ENCODE data around the gene SLIT3.

The SLIT3 gene

DNA sequence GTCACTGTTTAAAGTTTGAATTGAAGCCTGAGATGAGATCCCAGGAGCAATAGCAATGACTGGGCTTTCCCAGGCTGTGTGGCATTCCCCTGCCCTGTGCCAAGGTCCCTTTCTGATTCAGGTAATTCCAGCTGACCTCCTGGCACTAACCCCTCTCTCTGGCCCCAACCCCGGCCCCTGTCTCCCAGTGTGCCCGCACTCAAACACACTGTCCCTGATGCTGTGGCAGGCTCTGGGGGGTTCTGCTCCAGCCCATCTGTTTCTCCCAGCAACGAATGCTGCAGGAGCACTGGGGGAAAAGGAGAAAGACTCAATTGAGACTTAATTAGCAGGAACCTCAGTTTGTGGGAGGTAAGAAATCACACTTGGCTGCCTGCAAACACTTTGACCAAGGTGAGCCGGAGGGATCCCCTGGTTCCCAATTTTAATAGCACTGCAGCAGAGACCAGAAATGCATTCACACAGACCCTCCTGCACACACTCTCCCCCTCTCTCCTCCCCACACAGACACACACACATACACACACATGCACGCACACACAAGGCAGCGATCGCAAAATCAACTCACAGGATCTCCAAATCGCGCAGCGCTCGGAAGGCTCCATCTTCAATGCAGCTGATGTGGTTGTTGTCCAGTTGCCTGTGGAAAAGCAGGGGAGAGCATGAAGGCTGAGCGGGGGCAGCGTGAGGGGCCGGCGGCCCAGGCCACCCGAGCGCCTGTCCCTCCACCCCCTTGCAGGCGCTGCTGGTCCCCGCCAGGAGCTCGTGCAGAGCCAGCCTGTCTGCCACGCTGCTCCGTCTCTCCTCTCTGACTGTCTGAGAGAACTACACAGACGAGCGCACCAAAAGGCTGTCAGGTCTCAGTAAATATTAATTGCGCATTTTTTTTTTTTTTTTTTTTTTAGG, 456.7 kb downstream of the SLIT3 start:
- DNase-seq: no peak

DNA sequence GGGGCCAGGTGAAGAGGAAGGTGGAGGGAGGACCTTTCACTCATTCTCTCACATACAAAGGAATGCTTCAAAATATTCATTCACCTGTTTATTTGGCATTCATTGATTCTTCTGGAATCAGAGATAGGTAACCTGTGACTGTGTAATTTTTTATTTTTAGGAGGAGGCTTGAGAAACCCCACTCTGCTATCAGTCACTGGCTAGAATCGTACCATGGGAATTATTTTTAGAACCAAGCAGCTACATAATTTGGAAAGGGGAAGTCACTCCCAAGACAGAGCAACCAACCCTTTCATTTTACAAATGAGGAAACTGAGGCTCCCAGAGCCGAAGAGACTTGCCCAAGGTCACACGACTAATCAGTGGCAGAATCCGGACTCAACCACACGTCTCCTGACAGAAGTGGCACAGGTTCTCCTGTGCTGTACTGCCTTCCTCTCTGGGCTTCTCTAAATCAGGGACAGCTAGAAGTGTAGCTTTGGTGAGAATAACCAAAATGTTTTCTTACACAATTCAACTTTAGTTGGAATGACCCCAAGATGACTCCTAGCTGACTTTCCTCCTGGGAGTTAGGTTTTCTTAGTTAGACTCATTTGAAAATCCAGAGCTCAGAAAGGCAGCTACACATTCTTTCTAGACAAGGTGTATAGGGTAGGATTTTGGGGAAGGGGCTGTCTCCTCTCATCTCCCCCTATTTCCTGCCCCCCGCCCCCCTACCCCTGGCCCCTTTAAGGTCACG, 457.5 kb downstream of the SLIT3 start:
- no peak for DNase-seq

DNA sequence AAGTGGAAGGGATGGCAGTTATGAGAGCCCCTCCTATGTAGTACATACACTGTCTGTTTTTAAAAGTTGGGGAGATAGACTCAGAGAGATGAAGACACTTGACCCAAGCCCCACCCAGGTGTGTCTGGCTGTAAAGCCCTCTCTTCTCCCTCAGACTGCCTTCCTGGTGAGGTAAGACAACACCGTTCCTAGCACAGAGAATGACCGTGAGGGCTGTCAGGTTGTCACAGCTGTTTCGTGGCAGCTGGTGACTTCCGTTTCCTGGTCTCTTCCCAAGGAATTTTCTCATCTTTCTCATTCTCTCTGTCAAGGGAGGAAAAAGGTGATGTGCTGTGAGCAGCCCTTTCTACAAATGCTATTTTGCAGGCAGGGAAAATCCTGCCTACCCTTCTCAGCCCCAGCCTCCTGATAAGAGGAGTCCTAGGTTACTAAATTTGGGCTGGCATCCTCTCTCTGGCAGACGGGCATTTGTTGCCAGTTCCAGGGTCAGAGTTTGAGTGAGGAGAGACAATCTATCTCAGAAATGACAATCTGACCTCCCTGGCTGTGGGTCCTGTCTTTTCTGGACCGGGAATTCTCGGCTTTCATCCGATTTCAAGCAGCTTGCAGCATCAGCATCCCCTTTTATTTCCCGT, 458.3 kb downstream of the SLIT3 start:
- no peak for DNase-seq

DNA sequence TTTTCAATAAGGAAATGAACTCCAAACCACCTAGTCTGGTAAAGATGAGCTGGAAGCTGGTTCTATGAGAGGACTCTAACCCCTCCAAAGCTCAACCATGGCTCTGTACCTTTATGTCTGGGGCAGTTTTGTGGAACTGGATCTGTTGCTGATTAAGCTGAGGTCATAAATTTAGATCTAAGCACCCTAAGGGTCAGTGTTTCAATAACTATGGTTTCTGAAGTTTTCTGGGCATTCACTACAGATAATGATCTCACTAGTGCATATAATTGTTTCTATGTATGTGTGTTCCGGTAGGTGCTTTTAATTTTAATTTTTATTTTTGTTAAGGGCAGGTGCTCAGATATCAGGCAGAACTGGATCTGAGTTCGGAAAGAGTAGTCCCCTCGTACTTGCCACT, 463.1 kb downstream of the SLIT3 start:
- DNase-seq: no peak

DNA sequence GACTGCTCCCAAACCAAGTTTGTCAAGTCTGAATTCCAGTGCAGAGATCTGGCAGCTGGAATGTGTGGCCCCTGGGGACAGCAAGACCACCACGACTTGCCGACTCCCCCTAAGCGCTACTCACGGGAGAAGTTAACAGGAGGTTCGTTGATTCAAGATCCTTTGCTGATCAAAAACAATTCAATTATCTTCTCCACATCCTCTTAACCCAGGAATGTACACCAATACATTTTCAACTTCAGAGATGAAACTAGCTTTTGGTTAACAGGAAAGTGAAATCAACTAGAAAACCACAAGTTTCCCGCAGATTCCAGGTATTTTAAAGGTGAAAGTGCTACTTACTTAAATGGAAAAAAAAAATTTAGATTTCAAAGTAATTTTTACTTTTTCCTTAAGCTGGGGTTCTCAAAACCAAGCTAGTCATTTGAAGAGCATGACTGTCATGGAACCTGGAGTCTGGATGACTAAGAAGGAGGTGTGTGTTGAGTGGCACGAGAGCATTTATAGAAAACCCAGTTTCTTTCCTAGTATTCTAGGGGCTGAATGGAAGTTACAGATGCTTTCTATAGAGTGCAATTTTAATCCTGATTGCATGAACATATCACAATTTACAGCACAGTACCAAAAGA, 464.2 kb downstream of the SLIT3 start:
- DNase-seq: no peak

DNA sequence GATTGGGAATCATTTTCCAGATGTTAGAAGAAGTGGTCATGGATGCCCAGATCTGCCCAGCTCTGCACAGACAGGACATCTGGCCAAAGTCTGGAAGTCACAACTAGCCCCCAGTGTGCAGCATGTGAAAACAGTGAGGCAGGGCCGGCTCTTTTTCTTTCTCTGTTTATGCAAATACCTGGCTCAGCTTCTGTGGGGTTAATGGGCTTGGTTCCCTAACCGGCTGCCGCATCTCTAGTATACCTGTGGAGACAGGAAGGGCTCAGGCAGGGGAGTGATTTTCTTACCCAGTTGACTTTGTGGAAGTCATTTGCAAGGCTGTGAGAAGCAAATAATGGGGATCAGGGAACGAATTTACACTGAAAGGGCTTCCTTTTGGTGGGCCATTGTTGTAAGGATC, 467.0 kb downstream of the SLIT3 start:
- DNase-seq: no peak

DNA sequence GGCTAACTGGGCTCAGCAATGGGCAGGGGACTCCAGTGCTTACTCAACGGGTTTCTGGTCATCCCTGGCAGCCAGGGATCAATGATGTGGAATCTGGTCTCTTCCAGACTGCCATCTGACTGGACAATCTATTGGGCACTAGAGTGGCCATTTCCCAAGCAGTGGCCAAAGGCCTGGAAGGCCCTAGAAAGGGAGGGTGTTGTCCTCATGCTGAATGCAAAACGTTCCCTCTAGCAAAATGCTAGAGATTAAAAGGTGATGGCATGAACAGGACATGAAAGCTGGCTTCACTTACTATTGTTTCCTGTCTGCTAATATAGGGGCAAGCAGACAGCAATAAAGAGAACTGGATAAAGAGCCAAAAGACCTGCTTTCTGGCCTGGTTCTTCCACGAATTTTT, 467.6 kb downstream of the SLIT3 start:
- no peak for DNase-seq

DNA sequence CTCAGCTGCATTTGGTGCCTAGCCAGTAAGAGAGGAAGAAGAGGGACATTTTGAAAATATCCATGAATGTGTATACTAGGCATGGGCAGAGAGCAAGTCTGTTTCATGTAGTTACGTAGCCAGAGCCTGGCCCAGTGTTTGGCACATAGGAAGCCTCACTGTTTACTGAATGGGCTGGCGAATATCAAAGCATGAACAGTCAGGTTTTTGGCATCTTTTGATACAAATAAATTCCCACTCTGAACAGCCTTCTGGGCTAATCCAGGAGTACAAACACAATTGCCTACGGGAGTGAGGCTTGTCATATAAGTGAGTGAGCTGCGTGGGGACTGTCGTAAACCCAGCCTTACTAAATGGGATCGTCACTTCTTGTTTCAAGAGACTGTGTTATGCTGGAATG, 468.6 kb downstream of the SLIT3 start:
- no peak for DNase-seq

DNA sequence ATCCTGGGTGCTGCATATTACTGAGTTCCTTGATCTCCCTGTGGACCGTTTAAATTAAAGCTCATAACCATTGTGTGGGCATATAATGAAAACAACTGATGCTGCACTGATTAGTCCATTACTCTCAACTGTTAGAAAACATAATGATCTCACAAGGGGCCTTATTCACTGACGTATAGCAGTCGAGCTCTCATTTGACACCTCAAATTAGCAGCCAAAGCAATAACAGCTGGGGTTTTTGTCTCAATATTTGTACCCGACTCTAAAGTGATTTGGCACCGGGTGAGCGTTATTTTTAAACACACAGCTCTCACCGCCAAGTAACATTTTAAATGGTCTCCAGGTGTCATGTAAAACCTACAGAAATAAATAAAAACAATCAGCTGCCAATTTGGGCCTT, 469.6 kb downstream of the SLIT3 start:
- DNase-seq: no peak

DNA sequence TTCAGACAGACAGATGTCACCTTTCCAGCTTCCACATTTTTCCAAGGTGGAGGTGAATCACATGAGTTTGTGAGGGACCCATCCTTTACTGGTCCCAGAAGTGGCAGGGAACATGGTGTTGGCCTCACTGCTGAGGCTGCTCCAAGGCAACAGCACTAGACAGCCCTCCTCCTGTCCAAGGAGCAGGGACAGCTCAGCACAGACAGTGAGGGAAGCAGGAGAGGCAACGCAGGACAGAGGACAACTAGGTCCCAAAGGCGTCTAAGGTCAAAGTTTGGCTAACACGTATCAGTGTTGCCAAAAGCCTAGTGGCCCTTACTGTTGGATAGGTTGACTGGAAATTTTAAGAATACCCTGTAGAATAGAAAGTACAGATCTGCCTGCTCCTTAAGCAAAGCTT, 470.1 kb downstream of the SLIT3 start:
- DNase-seq: no peak

DNA sequence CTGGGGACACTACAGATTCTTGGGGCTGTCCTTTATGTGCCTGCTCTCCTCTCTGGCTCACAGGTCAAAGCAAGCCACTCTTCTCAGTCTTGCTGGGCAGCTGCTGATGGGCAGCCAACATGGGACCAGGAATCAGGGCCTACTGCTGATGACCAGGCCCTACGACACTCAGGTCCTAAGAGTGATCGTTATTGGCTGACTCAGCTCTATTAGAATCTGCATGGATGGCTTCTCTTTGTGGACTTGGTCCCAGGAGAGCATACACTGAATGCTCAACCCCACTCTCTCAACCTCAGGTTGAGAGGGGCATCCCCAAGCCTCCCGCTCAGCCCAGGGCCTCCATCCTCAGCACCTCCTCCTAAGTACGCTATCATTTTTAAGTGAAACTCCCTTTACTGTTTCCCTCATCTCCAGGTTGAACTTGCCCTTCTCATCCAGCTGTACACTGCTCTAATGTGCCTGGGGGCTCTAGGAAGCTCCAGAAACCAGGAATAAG, 471.0 kb downstream of the SLIT3 start:
- no peak for DNase-seq

DNA sequence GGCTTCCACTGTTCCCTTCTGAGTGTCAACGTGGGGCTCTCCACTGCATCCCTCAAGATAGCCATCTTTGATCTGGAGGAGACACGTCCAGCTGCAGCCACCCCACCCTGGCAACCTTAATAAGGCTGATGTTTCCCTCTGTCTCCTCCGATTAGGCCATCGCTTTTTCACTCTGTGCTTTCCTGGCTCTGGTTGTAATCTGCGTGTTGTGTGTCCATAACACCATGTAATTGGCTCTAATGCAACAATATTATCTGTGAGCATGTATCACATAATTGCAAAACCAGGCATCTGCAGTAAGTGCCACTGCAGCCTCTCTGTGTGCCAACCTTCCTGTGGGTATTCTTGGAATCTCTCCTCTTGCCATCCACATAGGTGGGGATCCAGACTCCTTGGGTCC, 471.9 kb downstream of the SLIT3 start:
- no peak for DNase-seq

DNA sequence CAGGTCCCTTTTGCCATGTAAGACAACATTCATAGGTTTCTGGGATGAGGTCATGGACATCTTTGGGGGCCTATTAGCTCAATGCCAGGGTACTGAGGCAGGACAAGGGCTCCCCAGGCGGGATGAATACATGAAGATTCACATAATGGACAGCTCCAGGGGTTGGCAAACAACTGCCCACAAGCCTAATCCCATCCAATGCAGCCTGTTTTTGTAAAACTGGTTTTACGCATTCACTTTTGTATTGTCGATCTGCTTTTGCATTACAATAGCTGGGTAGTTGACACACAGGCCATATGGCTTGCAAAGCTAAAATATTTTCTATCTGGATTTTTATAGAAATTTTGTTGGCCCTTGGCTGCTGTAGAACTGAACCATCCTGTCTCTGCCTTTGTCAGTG, 473.3 kb downstream of the SLIT3 start:
- DNase-seq: no peak

DNA sequence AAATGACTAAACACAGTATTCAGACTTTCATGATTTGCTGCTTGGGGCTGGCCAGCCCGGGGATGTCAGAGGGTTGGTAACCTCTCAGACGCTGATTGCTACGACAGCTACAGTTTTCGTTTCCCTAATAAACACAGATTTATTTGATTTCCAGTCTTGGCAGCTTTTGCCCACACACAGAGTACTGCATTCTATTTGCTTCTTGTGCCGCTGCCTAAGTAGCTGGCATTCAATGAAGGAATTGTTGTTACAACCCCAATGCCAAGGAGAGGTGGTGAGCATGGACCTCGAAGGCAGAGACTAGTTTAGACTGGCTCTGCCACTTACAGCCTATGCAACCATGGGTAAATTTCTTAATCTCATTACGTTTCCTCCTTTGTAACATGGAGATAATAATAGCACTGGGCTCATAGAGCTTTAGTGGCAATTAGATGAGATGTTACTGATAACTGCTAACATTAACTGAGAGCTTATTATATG, 474.7 kb downstream of the SLIT3 start:
- no peak for DNase-seq

DNA sequence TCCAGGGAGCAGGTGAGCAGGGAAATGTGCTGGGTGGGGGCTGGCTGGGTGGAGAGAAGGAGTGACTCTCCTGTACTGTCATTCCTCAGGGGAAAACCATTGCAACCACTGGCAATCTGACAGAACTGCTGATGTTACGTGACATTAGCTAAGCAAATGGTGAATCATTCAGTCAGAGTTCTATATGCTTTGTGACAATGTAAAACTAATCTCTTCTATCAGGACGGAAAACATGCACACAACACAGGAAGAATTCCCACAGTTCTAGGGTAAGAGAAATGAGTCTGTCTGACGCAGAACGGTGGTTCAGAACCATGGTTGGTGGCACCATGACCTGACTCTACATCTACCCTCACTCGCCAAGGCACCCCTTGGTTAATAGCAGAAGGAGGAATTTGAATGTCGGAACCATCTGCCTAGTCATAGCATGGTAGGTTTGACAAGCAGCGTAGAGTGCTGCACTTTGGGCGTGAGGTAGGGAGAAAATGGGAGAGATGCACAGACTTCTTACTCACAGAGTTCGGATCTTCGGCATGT, 478.1 kb downstream of the SLIT3 start:
- DNase-seq: no peak

DNA sequence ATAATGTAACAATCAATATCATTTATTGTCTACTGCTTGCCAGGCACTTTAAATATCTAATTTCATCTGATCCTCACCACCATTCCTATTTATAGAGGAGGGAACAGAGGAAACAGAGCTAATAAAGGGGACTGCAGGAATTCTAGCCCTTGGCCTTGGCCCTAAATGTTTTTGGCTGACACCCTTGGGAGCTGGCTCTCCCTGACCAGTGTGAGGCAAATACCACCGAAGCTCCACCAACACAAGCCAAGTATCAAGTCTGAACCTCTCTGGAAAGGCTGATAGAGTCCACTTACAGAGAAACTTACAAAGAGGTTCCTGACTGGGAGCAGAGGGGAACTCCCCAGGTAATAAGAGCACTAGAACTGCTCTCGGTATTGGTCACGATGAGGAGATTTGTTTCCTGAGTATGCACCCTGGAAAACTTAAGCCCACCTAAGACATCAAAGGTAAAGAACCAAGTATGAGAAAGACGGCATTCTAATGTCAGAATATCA, 478.6 kb downstream of the SLIT3 start:
- no peak for DNase-seq

DNA sequence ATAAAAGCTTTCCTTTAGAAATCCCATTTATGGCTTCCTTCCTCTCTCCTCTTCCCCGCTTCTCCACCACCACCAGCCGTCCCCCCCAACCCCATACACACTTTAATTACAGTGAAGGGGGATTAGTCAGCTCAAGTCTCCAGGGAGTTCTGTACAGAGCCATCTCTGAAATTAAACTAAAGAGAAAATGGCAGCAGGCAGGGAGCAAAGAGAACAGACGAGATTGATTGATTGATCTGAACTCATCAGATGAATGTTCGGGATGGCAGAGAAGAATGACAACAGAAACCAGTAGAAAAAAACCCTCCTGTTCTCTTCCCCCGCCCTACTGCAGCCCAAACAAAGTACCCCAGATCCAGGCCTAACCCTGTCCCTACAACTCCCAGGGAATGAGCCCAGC, 480.1 kb downstream of the SLIT3 start:
- DNase-seq: no peak

DNA sequence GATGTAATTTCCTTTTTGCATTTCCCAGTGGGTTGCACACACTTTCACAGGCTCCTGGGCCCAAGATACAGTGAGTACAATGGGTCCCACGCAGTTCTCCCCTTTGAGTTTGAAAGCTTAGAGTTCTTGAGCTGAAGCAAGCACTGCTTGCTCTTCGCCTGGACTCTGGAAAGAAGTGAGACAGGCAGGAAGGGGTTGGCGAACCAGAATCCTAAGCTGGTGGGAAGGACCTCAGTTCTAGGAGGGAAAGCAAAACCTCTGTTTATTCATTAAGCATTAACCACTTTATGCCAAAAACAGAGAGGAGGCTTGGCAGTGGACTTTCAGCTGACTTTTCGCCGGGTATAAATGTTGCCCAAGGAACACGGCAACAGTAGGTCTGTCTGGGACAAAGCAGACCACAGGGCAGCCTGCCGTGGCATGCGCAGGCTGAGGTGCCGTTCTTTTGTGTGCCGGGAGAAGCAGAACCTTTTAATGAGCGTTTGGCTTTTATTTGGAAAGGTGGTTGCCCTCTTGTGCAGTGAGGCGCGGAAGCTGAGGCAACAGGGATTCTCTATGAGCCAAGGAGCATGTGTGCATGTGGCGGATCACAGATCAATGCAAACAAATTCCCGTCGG, 481.8 kb downstream of the SLIT3 start:
- no peak for DNase-seq

DNA sequence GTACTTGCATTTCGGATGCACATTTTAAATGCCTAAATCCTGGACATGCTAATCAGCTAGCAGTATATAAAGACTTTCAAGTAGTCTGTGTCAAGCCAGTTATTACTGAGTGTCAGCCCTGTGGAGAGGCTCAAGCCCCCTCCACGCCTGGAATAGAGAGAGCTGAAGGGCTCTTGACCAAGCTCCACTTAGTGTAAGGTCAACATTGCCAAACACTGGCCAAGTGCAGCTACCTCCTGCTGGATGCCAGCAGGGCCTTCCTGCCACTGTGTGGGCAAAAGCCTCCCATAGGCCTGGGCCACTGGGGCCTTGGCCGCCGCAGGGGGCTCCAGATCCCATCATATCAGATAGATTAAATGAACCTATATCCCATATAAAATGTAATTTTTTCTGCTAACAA, 482.4 kb downstream of the SLIT3 start:
- no peak for DNase-seq

DNA sequence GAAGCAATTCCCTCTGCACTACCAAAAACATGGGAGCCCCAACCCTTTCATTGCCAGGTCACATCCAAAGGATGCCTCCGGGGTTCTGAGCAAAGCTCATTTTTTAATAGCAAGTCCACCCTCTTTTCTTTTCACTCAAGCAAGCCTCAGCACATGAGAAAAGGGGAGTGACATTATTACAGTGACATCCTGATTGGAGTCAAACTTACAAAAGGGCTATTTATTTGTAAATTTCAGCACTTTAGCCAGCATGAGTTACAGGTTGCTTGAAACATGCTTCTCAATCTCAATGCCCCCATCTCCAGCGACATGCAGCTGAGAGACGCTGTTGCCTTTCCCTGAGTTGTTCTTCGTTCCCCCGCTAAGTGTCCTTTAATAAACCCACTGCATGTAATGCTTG, 483.3 kb downstream of the SLIT3 start:
- DNase-seq: no peak

DNA sequence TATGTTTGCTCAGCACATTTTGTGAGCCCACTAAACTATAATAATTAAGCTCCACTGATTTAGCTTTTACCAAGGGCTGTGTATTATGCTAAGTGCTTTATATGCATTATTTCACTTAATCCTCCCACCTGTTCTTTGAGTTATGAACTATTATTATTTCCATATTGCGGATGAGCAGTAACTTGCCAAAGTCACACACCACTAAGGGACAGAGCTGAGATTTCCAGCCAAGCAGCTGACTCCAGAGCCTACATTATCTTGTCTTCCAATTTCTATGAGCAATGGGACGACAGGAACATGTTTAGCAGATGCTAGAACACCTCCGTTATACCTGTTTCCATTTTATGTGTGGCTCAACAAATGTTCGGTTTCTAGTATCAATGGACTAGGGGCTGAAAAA, 484.3 kb downstream of the SLIT3 start:
- no peak for DNase-seq

All from stimulated activated naive CD4-positive, alpha-beta T cell (primary cell).